SH-SY5Y (cell line): ENCODE data around the gene TCL1A.

Experiments used
- GATA2 ChIP-seq: IDR thresholded peaks from 2 replicates; pipeline ENCODE4 v1.6.1; 2011; ENCODE audit warnings: mild to moderate bottlenecking, low read depth, low read length
- GATA3 ChIP-seq: IDR thresholded peaks from 2 replicates; pipeline ENCODE4 v1.6.1; 2011; ENCODE audit warnings: low read depth, mild to moderate bottlenecking, low read length, moderate library complexity

DNA sequence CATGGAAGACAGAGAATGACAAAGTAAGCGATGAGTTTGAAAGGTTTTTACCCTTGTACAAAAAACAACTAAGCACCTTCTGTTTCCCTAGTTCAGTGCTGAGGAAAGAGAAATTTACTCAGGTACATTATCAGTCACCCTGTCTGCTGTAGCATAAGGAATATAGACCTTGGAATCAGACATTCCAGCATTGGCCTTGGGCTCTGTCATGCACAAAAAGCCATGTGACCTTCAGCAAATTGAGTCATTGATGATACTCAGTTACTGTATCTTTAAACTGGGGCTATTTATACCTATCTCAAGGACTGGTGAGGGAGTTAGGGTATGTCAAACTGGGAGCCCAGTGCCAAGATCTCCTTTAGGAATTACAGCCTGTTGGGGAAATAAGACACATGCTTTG, 19.3 kb upstream of the TCL1A start:
- TF ChIP-seq GATA2: no peak
- no peak for TF ChIP-seq GATA3
